Aorta (tissue), 5 donors: Measurements from ENCODE around the gene ETV3L. TPM values are rescaled to one million over a fixed set of nuclear protein-coding genes. Genes with fewer than 3 reads are reported as not detected.
A peak's percentile ranks its signal among the peaks of the same experiment; 100 is the strongest.

Source experiments
- ATAC-seq: fragments of 200-7000 bp; cut with Tn5 transposase; one replicate; pipeline ENCODE4 v1.9.1; 2022; ENCODE audit warnings: moderate library complexity; ENCODE audit not compliant: low FRiP score
- DNase-seq, 2 donors: peaks; one replicate each; pipeline ENCODE4 v3.0.0-alpha.2; 2020
- H3K27ac ChIP-seq, 2 donors: one replicate each; pipeline ENCODE4 v1.5.1; 2013; ENCODE audit warnings: low read length in 2 of 2, mild to moderate bottlenecking in 2 of 2, moderate library complexity in 2 of 2, control low read depth in 1 of 2, inconsistent platforms in 1 of 2, low read depth in 1 of 2
- H3K27me3 ChIP-seq, 2 donors: one replicate each; pipeline ENCODE4 v1.6.1; 2013; ENCODE audit warnings: control low read depth in 1 of 2, low read length in 1 of 2, mild to moderate bottlenecking in 1 of 2, moderate library complexity in 1 of 2; ENCODE audit not compliant: insufficient read depth in 2 of 2, control insufficient read depth in 1 of 2
- H3K36me3 ChIP-seq, 2 donors: one replicate each; pipeline ENCODE4 v1.6.1; 2013; ENCODE audit warnings: control low read depth in 1 of 2, low read length in 1 of 2, mild to moderate bottlenecking in 1 of 2; ENCODE audit not compliant: insufficient read depth in 2 of 2, control insufficient read depth in 1 of 2
- H3K4me1 ChIP-seq, 2 donors: one replicate each; pipeline ENCODE4 v1.6.1; 2013; ENCODE audit warnings: low read length in 2 of 2, control low read depth in 1 of 2, mild to moderate bottlenecking in 1 of 2, moderate library complexity in 1 of 2; ENCODE audit not compliant: insufficient read depth in 2 of 2, control insufficient read depth in 1 of 2
- H3K4me3 ChIP-seq, 2 donors: one replicate each; pipeline ENCODE4 v1.5.1; 2013; ENCODE audit warnings: low read length in 2 of 2, control low read depth in 1 of 2, mild to moderate bottlenecking in 1 of 2
- H3K9me3 ChIP-seq: one replicate; pipeline ENCODE4 v1.6.1; 2013; ENCODE audit warnings: mild to moderate bottlenecking, low read length; ENCODE audit not compliant: control insufficient read depth
- WGBS, 2 donors: extraction: QIAGEN DNeasy Blood & Tissue Kit; methylation state at CpG; one replicate each; pipeline ENCODE4 v1.1.7; 2013; 5-methylcytosine and 5-hydroxymethylcytosine counted together
- intact Hi-C, 2 donors: fragments of 100-400 bp; cut with DNase I; formaldehyde crosslinking; loops; one replicate each; pipeline versions ENCODE4 v1.14.2 to v1.15.0; 2022
- polyA plus RNA-seq, 2 donors: library from polyadenylated mRNA; stranded (reverse); fragments of 200-250 nt; gene quantifications; one replicate each; pipeline ENCODE4 v1.2.3, GENCODE V29; 2013
- total RNA-seq, 2 donors: library from RNA; stranded (reverse); fragmentation: NEBNext Ultra II Directional; extraction: Animal tissue kit (Norgen Biotek cat#: 25700); gene quantifications; one replicate each; pipeline ENCODE4 v1.2.1, GENCODE V29; 2021
- donor health status: healthy with polysubstance abuse.
- donor health status: Bipolar disorder and iron deficiency.
- donor health status: DM: no; HTN: no; CAD: no.
- donor health status: DM: no; HTN: no; CAD: no.
- donor health status: DM: yes; HTN: yes; CAD: no.

ETV3L gene
- total and polyA plus RNA-seq, 4 donors: not detected

DNA sequence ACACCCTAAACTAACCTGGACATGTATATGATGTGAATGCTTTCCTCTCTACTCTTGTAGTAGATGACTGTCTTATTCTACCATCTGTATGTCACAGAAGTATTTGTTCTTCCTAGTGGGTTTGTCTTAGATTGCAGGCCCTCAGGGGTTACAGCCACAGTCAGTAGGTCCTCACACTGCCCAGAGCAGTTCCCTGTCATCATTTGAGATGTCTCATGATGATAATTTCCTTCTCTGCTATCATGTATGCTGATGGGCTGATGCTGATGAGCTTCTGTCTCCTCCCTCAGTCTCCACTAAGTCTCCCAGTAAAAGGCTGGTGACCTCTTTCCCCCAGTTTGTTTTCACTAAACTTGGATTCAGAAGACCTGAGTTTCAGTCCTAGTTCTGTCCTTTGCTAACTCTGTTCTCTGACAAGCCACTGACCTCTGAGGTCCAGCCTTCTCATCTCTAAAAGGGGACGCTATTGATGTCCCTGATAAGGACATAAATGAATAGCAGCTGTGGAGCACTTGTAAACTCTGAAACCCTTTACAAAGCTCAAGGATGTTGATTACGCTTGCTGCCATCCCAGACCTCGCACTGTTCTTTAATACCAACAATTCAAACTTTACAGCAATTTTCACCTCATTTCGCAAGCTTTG is 41.7 kb upstream of the ETV3L start:
- Histone ChIP-seq H3K27ac (no peak overlapping the region), H3K4me1 (no peaks in the 10 kb centered on the region), H3K4me3 (no peak overlapping the region), H3K27me3 (peaks cover 0 to 2% of the 10 kb centered on the region in 2 donors), H3K9me3 (no peaks in the 10 kb centered on the region), H3K36me3 (no peaks in the 10 kb centered on the region)
- ATAC-seq (no peak), DNase-seq (no peak)
- WGBS, 2 donors: 85 to 90% methylated on average over 4 of the region's 4 CpGs
- intact Hi-C loops: no loop called here

DNA sequence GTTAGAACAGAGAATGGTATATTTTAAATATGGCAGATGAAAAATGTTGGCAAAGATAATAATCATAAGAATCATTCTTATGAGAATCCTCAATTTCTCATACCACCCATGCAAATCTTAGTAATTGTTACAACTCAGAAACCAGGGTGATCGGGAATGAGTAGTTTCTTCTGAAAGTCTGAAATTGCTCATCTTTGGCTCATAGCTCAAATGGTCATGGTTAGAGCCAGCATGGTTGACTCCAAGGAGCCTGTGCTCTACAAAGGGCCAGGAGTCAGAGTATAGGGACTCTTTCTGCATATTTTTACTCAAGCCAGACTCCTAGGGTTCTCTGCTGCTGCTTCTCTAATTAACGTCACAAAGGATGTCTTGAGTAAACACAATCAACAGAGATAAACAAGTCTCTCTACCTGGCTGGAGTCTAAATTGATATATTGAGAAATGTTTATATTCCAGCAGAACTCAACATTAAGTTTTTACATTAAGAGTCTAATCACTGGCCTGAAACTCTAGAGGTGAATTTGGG is 40.5 kb upstream of the ETV3L start:
- ATAC-seq (no peak), DNase-seq (no peak)
- no peaks in the 10 kb centered on the region for H3K9me3 ChIP-seq
- H3K4me3 ChIP-seq: no peak overlapping the region
- no peaks in the 10 kb centered on the region for H3K4me1 ChIP-seq
- 72 to 84% methylated on average over 2 of the region's 2 CpGs for WGBS, 2 donors
- H3K36me3 ChIP-seq: peaks cover 0 to 2% of the 10 kb centered on the region in 2 donors
- H3K27me3 ChIP-seq: peaks cover 0 to 2% of the 10 kb centered on the region in 2 donors
- H3K27ac ChIP-seq: no peak overlapping the region
- intact Hi-C loops: no loop called here

DNA sequence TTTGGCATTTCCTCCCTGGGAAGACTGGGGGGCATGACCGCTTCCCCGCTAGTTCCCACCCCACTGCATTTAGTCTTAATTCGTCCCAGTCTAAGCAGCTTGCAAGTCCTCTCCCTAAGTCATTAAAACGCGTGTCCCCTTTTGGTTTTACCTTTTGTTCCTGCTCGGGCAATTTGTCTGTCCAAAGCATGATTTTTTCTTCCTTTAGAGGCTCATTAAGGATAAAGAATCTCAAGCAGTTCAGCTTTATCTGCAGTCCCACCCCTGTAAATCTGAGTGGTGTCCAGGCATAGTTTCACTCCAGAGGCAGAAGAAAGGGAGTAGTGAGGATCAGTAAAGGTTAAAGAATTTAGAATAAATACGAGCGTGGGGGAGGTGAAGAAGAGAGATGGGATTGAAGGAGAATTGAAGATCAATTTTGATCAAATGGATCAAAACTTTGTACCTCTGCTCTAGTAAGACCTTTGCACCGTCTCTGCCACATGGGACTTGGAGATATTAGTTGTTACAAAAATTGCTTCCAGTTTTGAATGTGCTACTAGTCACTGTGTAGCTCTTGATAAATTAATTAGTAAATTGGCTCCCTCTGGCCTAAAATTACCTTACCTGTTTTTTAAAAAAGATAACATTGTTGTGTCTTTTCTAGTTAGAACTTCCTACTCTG is 39.6 kb upstream of the ETV3L start:
- Histone ChIP-seq H3K27me3 (no peaks in the 10 kb centered on the region), H3K9me3 (no peaks in the 10 kb centered on the region), H3K4me3 (peak overlapping the region; percentile 22 to 94), H3K27ac (peak overlapping the region; percentile 47 to 95), H3K4me1 (no peaks in the 10 kb centered on the region), H3K36me3 (peaks cover 2 to 7% of the 10 kb centered on the region in 2 donors)
- DNase-seq (no peak), ATAC-seq (peak; percentile 27)
- WGBS, 2 donors: 24 to 26% methylated on average over 9 of the region's 9 CpGs
- intact Hi-C loops: no loop called here

DNA sequence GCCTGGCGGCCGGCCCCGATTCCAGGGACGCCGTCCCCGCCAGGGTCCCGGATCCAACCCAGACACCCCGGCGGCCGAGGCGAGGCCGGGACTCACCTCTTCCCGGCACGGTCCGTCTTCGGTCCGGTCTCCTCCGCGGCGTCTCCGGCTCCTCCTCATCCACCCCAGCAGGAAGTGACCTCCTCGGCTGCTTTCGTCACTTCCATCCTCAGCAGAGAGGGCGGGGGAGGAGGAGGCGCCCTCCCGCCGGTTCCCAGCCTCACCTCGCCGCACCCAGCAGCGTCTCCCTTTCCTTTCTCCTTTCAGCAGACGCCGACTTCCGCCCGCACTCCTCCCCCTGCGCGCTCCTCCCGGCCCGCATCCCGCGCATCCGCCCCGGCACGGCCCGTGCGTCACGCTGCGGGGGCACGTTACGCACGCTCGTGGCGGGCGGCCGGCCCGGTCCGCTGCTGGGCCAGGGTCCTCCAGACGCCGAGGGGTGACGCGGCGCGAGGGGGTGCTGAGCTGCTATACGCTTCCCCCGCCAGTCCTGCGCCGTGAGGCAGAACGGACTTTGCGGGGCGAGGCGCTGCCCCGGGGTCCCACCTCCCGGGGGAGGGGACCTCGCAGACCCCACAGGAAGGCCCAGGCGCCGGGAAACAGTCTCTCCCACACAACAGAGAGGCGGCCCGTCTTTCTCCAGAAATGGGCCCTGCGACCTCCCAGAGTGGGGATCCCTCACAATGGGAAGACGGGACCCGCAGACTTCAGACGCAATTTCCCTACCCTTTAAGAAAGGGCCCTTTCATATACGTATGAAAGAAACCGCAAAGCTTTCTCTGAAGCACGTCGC is 38.8 kb upstream of the ETV3L start, which contains the start of gene ETV3:
ETV3 (minus strand) TSS at position 176 of the 832 bp plus-strand sequence. CDS start 2,043 bp downstream, outside the sequence.
- peak; percentile 94 for ATAC-seq
- H3K27ac ChIP-seq: peak within 1 kb of the TSS; percentile 47 to 95
- H3K9me3 ChIP-seq: no peaks in the 10 kb centered on the region
- peak within 1 kb of the TSS; percentile 87 to 94 for H3K4me3 ChIP-seq
- WGBS, 2 donors: 0% methylated on average over 78 to 85 of the region's 85 CpGs
- intact Hi-C loops: no loop called here
- no peaks in the 10 kb centered on the region for H3K27me3 ChIP-seq
- peak; percentile 93 to 95 for DNase-seq
- H3K36me3 ChIP-seq: peaks cover 3 to 8% of the 10 kb centered on the region in 2 donors
- no peaks in the 10 kb centered on the region for H3K4me1 ChIP-seq

DNA sequence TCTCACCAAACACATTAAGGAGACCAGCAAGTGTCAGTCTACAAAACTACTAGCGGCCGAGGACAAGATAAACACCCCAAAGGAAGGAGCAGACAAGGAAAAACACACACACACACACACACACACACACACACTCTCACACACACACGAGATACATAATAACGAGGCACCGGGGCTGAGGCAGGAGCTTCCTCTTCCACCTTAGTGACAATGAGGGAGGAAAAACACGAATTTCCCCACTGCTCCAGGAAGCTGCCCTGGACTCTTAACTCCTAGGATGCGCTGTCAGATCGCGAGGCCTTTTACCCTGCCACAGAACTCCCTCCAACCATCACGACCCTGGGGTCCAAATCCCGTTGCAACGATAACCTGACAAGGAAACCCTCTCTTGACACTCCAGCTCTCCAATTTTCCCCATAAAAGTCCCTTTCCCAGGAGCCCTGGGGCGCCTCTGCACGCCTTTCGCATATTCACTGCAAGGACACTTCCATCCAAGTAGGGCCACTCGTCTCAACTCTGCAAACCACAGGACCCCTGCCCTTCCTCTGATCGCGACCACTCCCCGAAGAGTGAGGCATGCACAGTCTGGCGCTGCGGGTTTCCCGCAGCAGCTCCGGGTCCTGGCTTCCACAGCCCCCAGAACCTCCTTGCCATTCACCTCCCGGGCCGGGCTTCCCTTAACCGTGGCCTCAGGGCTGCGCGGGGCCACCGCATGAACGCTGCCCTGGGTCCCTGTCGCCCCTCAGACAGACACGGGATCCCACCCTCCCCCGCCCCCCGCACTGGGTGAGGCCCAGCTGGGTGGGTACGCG is 38.0 kb upstream of the ETV3L start:
- intact Hi-C loops: no loop called here
- H3K9me3 ChIP-seq: no peaks in the 10 kb centered on the region
- peak overlapping the region; percentile 87 to 94 for H3K4me3 ChIP-seq
- WGBS, 2 donors: 0 to 1% methylated on average over 32 to 36 of the region's 36 CpGs
- H3K4me1 ChIP-seq: no peaks in the 10 kb centered on the region
- peak overlapping the region; percentile 47 to 95 for H3K27ac ChIP-seq
- ATAC-seq: peak; percentile 24
- DNase-seq: peak in 1 of 2 donors; percentile 54
- peaks cover 4 to 12% of the 10 kb centered on the region in 2 donors for H3K36me3 ChIP-seq
- no peaks in the 10 kb centered on the region for H3K27me3 ChIP-seq

DNA sequence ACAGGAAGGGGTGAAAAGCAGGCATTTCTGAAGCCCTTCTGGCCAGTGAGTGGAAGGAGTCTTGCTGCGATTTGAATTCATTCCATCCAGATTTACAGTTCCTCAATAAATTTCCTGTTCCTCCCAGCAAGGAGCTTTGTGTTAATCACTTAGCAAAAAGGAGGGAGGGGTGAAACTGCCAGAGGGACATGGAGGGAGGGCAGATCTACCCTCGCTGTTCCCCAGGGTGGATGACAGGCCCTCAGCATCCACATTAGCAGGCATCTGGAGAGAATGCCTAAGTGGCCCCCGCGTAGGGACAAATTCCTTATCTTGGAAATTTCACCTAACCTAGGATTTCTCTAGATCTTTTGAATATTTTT is 37.4 kb upstream of the ETV3L start:
- no peak for ATAC-seq
- DNase-seq: no peak
- WGBS, 2 donors: 7 to 8% methylated on average over 4 of the region's 4 CpGs
- H3K4me3 ChIP-seq: peak overlapping the region; percentile 87 to 94
- no peaks in the 10 kb centered on the region for H3K9me3 ChIP-seq
- H3K27ac ChIP-seq: no peak overlapping the region
- H3K27me3 ChIP-seq: no peaks in the 10 kb centered on the region
- H3K4me1 ChIP-seq: no peaks in the 10 kb centered on the region
- intact Hi-C loops: no loop called here
- H3K36me3 ChIP-seq: peaks cover 4 to 12% of the 10 kb centered on the region in 2 donors

DNA sequence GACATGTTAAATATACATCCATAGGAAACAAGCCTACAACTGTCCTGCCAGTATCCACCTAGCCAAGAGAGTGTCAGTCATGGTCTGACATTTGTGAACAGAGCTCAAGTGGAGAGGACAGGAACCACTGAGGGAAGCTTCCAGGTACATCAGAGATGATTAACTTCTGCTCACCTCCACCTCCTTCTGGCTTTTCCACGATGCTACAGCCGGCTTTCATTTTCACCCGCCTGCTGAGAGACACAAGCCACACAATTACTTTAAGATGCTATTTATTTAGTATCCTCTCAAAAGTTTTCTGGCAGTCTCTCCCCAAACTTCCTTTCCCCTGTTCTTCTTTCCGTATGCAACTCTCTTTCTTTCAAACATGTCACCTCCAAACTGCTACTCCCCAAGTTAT is 36.5 kb upstream of the ETV3L start:
- H3K27ac ChIP-seq: no peak overlapping the region
- intact Hi-C loops: no loop called here
- ATAC-seq (no peak), DNase-seq (no peak)
- WGBS, 2 donors: 59 to 60% methylated on average over 4 of the region's 4 CpGs
- H3K4me3 ChIP-seq: no peak overlapping the region
- no peaks in the 10 kb centered on the region for H3K27me3 ChIP-seq
- no peaks in the 10 kb centered on the region for H3K4me1 ChIP-seq
- H3K9me3 ChIP-seq: no peaks in the 10 kb centered on the region
- peaks cover 4 to 12% of the 10 kb centered on the region in 2 donors for H3K36me3 ChIP-seq

DNA sequence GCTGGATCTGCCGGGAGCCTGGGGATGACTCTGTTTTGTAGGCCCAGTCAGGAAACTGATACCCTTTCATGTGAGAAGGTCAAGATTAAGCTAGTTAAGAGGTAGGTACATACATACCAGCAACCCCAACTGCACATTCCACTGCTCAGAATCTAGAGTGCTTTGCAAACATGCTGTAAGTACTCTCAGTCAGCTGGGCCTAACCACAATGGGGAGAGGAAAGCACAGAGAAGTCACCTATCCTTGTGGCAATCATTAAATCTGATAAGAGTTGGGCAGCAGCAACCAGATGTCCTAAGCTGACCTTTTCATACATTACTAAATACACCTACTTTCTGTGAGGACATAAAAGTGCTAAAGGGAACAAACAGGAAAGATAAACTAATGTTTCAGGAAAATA is 36.0 kb upstream of the ETV3L start:
- H3K4me1 ChIP-seq: no peaks in the 10 kb centered on the region
- intact Hi-C loops: no loop called here
- H3K36me3 ChIP-seq: peaks cover 4 to 12% of the 10 kb centered on the region in 2 donors
- WGBS, 2 donors: 75 to 92% methylated on average over 1 of the region's 1 CpG
- H3K4me3 ChIP-seq: no peak overlapping the region
- DNase-seq (no peak), ATAC-seq (no peak)
- no peak overlapping the region for H3K27ac ChIP-seq
- H3K27me3 ChIP-seq: no peaks in the 10 kb centered on the region
- H3K9me3 ChIP-seq: no peaks in the 10 kb centered on the region
